ENCODE measurements around the gene AP3B1. TPM values are rescaled to one million over a fixed set of nuclear protein-coding genes. Genes with fewer than 3 reads are reported as not detected.

AP3B1 gene
- total RNA-seq, 1 experiment from 2014 or later, result 41.8 TPM

DNA sequence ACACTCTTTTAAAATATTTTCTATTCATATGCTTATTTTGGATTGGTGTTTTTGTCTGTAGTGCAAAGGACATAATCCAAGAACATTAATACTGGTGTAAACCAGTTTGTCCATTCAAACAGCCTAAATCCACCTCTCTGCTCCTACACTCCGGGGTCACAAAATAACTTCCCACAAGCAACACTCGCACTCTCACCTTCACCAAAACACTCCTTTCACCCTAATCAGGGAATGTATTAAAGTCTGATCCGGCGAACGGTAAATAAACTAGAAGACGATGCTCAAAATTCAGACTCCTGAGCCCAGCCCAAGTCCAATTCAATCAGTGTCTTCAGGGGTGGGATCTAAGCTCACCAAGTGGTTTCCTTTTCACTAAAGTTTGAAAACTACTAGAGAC, 649 bp downstream of the AP3B1 start:
- peaks cover 3% of the 10 kb centered on the region for H3K27me3 Mint-ChIP-seq (ENCODE audit: low read depth)
- H3K27ac Mint-ChIP-seq, result peak overlapping the region; percentile 98 to 99 (median 99)
- Histone ChIP-seq H3K4me2 (ENCODE audit: insufficient read depth, insufficient read length, low read length) (peak overlapping the region; percentile 75), H2BK12ac (ENCODE audit: insufficient read length, low read depth, low read length) (no peak overlapping the region), H3K56ac (ENCODE audit: insufficient read length, low read depth, low read length) (no peak overlapping the region), H3K9ac (ENCODE audit: extremely low read depth, insufficient read length, low read length) (peak overlapping the region; percentile 71), H3K18ac (ENCODE audit: insufficient read length, low read depth, low read length) (peak overlapping the region; percentile 21), H4K5ac (ENCODE audit: insufficient read length, low read depth, low read length) (no peak overlapping the region), H4K8ac (replicated peaks; ENCODE audit: insufficient read length, low read depth, low read length) (no peak overlapping the region), H3K27me3 (ENCODE audit: insufficient read depth, low read length) (no peaks in the 10 kb centered on the region), H4K20me1 (ENCODE audit: control insufficient read depth, insufficient read depth, insufficient read length) (no peaks in the 10 kb centered on the region), H3T11ph (ENCODE audit: low read length) (no peak overlapping the region), H3K23ac (ENCODE audit: insufficient read length, low read depth, low read length) (no peak overlapping the region), H2AK5ac (ENCODE audit: insufficient read length, low read length) (no peak overlapping the region), H2BK20ac (ENCODE audit: low read depth, low read length, poor library complexity, severe bottlenecking) (no peak overlapping the region), H3K23me2 (ENCODE audit: insufficient read length, low read depth, low read length, poor library complexity, severe bottlenecking) (peaks cover 5% of the 10 kb centered on the region), H3K4me1 (ENCODE audit: insufficient read depth, low read length) (no peaks in the 10 kb centered on the region), H3K79me1 (ENCODE audit: insufficient read depth, low read depth, low read length, poor library complexity, severe bottlenecking) (no peaks in the 10 kb centered on the region), H2BK120ac (ENCODE audit: low read depth, low read length, poor library complexity, severe bottlenecking) (no peak overlapping the region), H2AFZ (ENCODE audit: low read length) (no peak overlapping the region), H2BK5ac (ENCODE audit: insufficient read length, low read length) (no peak overlapping the region), H4K91ac (ENCODE audit: insufficient read length, low read depth, low read length) (no peak overlapping the region), H3K4ac (ENCODE audit: low read depth, low read length) (no peak overlapping the region), H2BK15ac (ENCODE audit: low read depth, low read length) (no peak overlapping the region), H3K9me3 (ENCODE audit: control insufficient read depth, low read depth, low read length) (no peaks in the 10 kb centered on the region), H3K14ac (ENCODE audit: insufficient read depth, low read length) (no peak overlapping the region), H3K27ac (ENCODE audit: insufficient read length, low read depth, low read length) (no peak overlapping the region), H3K79me2 (ENCODE audit: insufficient read depth, low read length) (peaks cover 1% of the 10 kb centered on the region)
- H3K4me3 Mint-ChIP-seq, result peak overlapping the region; percentile 93 to 100
- H3K9me3 Mint-ChIP-seq, result peaks cover 0 to 3% of the 10 kb centered on the region in 2 experiments; a peak in 1 of 5 replicates
- no peak for DNase-seq
- peaks cover 0 to 4% (median 2%) of the 10 kb centered on the region in 3 experiments; a peak in 2 of 7 replicates for H3K36me3 Mint-ChIP-seq (ENCODE audit: insufficient read depth in 1 of 3, low read depth in 3 of 3)
- WGBS (ENCODE audit: extremely low coverage, insufficient read length, low lambda C conversion rate), result no CpG with 5 or more reads among the region's 6 CpGs
- peaks cover 18 to 40% of the 10 kb centered on the region in 2 experiments for H3K4me1 Mint-ChIP-seq
- TF ChIP-seq, protein P1, sequence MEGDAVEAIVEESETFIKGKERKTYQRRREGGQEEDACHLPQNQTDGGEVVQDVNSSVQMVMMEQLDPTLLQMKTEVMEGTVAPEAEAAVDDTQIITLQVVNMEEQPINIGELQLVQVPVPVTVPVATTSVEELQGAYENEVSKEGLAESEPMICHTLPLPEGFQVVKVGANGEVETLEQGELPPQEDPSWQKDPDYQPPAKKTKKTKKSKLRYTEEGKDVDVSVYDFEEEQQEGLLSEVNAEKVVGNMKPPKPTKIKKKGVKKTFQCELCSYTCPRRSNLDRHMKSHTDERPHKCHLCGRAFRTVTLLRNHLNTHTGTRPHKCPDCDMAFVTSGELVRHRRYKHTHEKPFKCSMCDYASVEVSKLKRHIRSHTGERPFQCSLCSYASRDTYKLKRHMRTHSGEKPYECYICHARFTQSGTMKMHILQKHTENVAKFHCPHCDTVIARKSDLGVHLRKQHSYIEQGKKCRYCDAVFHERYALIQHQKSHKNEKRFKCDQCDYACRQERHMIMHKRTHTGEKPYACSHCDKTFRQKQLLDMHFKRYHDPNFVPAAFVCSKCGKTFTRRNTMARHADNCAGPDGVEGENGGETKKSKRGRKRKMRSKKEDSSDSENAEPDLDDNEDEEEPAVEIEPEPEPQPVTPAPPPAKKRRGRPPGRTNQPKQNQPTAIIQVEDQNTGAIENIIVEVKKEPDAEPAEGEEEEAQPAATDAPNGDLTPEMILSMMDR (conservative IDR thresholded peaks at IDR 0.05), result no peak

All from H9 (cell line).